Hepatocyte (in vitro differentiated cells): ENCODE results near the gene CALHM1.

Experiments
- CTCF ChIP-seq: fragments of 200-600 bp; sonication (generic); IDR thresholded peaks from 2 replicates; pipeline ENCODE4 v1.5.1; 2016; ENCODE audit warnings: antibody characterized with exemption, mild to moderate bottlenecking; ENCODE audit not compliant: poor library complexity
- EZH2 ChIP-seq: fragments of 200-600 bp; sonication (generic); IDR thresholded peaks from 2 replicates; pipeline ENCODE4 v1.6.1; 2016; ENCODE audit warnings: antibody characterized with exemption, mild to moderate bottlenecking, borderline replicate concordance
- EZH2phosphoT487 ChIP-seq: fragments of 200-600 bp; sonication (generic); IDR thresholded peaks from one replicate; pipeline ENCODE4 v1.6.1; 2018; ENCODE audit warnings: antibody characterized with exemption, mild to moderate bottlenecking, low read depth, moderate library complexity; ENCODE audit not compliant: unreplicated experiment, severe bottlenecking

- TF ChIP-seq EZH2phosphoT487 (no peak), EZH2 (no peak), CTCF (no peak)
Measured at GRCh38 chr10:103450201-103450695, 8.5 kb downstream of the CALHM1 start.
